ENCODE results near the gene MAP7D3.
"Not testable (repeated sequence)": the region's sequence is repeated elsewhere in the genome, so short reads cannot be mapped to it uniquely, and the experiment has no call there.

MAP7D3 gene

DNA sequence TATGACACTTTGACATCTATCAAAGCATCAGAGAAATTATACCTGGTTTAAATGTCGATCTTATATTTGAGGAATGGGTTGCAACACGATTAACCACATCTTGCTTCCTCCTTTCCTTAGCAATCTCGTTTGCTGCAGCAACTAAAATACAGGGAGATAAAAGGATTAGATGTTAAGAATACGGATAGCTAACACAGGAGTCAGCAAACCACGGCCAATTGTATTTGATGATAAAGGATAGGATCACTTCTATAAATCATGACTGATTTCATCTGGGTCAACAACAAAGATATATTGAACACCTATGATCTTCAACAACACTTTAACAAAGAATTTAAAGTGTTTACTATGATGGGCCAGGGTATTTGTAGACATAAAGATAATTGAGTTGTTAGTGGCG, 5.0 kb downstream of the MAP7D3 start:
- DNase-seq = no peak

DNA sequence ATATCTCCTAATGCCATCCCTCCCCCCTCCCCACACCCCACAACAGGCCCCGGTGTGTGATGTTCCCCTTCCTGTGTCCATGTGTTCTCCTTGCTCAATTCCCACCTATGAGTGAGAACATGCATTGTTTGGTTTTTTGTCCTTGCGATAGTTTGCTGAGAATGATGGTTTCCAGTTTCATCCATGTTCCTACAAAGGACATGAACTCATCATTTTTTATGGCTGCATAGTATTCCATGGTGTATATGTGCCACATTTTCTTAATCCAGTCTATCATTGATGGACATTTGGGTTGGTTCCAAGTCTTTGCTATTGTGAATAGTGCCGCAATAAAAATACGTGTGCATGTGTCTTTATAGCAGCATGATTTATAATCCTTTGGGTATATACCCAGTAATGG, 13.4 kb downstream of the MAP7D3 start:
- DNase-seq = not testable (repeated sequence)

GRCh38 chrX:136237074-136237473, 14.1 kb downstream of the MAP7D3 start:
- no peak for DNase-seq

DNA sequence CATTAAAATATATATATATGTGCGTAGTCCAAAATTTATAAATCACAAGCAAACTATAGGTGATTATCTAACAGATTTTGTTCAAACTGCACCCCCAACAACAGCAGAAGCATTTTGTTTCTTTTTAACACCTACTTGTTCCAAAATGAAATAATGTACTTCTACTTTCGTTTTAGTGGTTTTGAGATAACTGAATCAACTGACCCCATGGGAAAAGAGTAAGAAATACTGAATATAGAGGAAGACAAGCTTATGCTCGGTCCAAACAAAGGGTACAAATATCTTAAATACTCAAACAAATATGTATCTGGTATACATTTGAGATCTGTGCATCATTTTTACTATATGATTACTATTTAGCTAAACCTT, 22.4 kb downstream of the MAP7D3 start:
- no peak for DNase-seq

- no peak for DNase-seq
These were observed 23.0 kb downstream of the MAP7D3 start for GRCh38 chrX:136227948-136228838.

DNA sequence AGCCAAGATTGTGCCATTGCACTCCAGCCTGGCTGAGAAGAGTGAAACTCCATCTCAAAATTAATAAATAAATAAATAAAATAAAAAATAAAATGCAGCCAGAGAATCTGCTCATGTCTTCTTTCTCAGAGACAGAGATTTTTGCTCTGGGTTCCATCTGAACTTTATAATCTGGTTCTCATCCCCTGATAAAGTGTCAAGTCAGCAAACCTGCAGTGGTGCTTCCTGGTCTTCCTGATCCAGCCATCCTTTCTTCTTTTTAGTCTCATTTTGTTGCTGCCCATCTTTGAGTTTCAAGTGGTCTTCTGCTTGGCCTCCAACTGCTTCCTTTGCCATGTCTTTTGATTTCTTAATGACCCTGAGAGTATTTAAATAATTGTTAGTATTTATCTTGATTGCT, 24.1 kb downstream of the MAP7D3 start:
- no peak for DNase-seq

- DNase-seq = no peak
These were observed 29.2 kb downstream of the MAP7D3 start for GRCh38 chrX:136221851-136222513.

GRCh38 chrX:136220951-136221350, 30.2 kb downstream of the MAP7D3 start:
- no peak for DNase-seq

GRCh38 chrX:136220540-136220939, 30.7 kb downstream of the MAP7D3 start:
- no peak for DNase-seq

- DNase-seq = no peak
These were observed 31.3 kb downstream of the MAP7D3 start for GRCh38 chrX:136219893-136220292.

DNA sequence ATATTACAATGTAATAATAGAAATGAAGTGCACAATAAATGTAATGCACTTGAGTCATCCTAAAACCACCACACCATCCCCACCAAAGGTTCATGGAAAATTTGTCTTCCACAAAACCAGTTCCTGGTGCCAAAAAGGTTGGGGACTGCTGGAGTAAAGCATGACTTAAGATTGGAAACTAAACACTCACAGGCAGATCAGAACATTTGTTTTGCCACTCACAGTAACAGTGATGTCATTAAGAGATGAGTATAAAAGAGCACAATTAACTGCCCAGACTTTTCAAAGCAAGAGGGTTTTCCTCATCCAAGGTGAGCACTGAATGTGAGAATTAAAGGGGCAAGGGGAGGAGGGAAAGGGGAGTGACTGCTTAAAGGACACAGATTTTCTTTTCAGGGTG, 35.6 kb downstream of the MAP7D3 start:
- no peak for DNase-seq

- DNase-seq = no peak
These were observed 36.6 kb downstream of the MAP7D3 start for GRCh38 chrX:136214551-136214950.

GRCh38 chrX:136212557-136213111, 38.6 kb downstream of the MAP7D3 start:
- no peak for DNase-seq

DNA sequence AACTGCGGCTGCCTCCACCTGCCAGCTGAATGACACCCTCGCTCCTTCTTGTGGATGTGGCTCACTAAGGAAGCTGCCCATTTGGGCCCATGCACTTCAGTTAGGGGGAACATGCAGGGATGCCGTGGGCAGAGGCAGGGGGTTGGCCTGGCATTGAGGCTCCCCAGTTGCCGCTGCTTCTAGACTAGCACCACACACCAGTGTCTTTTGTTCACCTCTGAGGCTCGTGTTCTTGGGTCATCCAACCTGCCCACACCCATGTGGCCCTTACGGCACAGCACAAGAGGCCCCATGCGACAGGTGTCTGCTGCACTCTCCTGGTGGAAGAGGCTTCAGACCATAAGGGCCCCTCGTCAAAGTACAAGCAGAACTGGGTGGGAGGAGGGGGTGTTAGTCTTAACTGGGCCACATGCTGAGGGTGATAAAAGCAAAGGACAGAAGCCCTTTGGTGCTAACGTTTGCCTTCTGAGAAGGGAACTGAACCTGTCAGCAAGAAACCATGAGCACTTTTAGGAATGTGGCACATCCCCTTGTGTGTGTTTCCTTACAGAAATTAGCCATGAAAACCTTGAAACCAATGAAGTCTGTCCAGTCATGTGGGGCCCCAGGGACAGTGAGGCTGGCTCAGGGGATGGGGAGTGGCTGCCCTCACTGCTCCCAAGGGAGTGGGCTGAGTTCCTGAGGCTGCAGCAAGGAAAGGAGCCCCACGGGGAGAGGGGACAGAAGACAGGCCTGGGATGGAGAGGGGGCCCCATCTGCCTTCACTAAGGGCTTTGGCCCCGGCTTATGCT, 39.2 kb downstream of the MAP7D3 start:
- no peak for DNase-seq

- no peak for DNase-seq
These were observed 40.4 kb downstream of the MAP7D3 start for GRCh38 chrX:136210806-136211205.

DNA sequence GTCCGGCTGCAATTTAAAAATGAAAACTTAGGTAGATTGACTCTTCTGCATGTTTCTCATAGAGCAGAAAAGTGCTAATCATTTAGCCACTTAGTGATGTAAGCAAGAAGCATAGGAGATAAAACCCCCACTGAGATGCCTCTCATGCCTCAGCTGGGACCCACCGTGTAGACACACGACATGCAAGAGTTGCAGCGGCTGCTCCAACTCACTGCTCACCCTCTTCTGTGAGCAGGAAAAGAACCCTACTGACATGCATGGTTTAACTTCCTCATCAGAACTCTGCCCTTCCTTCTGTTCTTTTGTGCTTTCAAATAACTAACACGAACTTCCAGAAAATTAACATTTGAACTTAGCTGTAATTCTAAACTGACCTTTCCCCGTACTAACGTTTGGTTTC, 41.0 kb downstream of the MAP7D3 start:
- DNase-seq = no peak

- DNase-seq = no peak
These were observed 41.4 kb downstream of the MAP7D3 start for GRCh38 chrX:136209751-136210150.

DNA sequence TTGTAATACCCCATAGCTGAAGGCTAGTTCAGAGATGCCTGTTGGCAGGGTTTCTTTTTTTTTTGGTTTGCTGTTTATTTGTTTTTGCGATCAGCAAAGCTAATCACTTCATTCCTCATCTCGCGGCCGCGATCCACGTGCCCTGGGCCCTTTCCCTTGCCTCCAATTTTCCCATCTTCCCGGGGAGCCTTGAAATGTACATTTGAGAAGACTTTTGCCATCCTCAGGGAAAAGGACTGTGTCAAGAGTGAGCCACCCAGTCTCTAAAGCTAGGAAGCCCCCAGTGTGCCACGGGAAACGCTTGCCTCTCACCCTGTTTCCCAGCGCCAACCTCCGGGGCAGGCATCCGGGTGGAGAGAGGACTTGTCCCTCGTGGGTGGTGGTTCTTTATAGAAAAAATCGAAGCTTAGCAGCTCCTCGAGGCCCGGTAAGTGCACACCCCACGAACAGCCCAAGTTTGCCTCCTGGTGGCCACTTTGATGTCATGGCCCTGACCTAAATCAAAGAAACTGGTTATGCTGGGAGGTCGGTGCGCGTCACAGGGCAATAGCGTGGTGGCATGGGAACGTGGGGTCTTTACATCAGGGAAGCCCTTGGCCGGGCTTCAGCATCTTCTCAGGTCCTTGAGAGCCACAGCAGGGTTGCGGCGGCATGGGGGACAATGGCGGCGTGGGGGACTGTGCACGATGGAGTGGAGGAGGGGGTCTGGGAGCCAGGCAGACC, 42.0 kb downstream of the MAP7D3 start:
- no peak for DNase-seq

DNA sequence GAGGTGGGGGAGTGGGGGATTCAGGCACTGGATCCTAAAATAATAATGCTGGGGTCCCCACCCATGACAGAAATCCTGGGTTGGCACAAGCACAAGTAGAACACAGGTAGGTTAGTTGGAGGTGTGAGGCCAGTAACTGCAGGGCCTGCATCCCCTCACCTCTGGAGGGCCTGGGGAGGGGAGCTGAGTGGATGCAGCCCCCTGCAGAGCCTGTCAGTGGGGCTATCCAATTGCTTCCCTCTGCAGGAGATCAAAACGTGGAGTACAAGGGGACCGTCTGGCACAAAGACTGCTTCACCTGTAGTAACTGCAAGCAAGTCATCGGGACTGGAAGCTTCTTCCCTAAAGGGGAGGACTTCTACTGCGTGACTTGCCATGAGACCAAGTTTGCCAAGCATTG, 43.7 kb downstream of the MAP7D3 start:
- no peak for DNase-seq

GRCh38 chrX:136206916-136207315, 44.3 kb downstream of the MAP7D3 start:
- DNase-seq = no peak

- DNase-seq = no peak
These were observed 45.3 kb downstream of the MAP7D3 start for GRCh38 chrX:136205882-136206380.

- DNase-seq = no peak
These were observed 46.6 kb downstream of the MAP7D3 start for GRCh38 chrX:136204571-136204970.
